ENCODE measurements around the gene KIAA2012. TPM values are rescaled to one million over a fixed set of nuclear protein-coding genes. Genes with fewer than 3 reads are reported as not detected.

Gene KIAA2012
- total and polyA plus RNA-seq, 2 of the 4 experiments (the other 2 are of a cell fraction) = under 0.01 to 0.09 TPM

- POLR2A ChIA-PET (ENCODE audit: unreplicated experiment) = no interaction called here
- Histone ChIP-seq H2AK9ac (replicated peaks; ENCODE audit: low read depth, low read length, poor library complexity) (no peak overlapping the region), H3K9me1 (ENCODE audit: insufficient read depth, low read length) (no peaks in the 10 kb centered on the region), H3K9me3 (ENCODE audit: control insufficient read depth, insufficient read depth, low read length) (no peaks in the 10 kb centered on the region), H4K91ac (ENCODE audit: insufficient read depth, low read depth, low read length) (no peak overlapping the region), H2BK15ac (ENCODE audit: low read depth, low read length) (no peak overlapping the region; the same call in 2 of the 3 replicates), H3K56ac (ENCODE audit: extremely low read depth, insufficient read depth, low read length) (no peak overlapping the region), H4K8ac (ENCODE audit: low read depth in 2 of 2, low read length in 2 of 2) (no peak overlapping the region), H4K5ac (ENCODE audit: low read depth, low read length) (no peak overlapping the region), H3K36me3 (ENCODE audit: control insufficient read depth, insufficient read depth, low read length) (no peaks in the 10 kb centered on the region), H3K27me3 (ENCODE audit: control insufficient read depth, insufficient read depth, low read length) (no peaks in the 10 kb centered on the region), H3K4me1 (ENCODE audit: control insufficient read depth, insufficient read depth, low read length) (no peaks in the 10 kb centered on the region), H3K9ac (ENCODE audit: low read depth, low read length) (no peak overlapping the region), H2BK5ac (ENCODE audit: low read depth, low read length, poor library complexity, severe bottlenecking) (no peak overlapping the region), H3K4me3 (ENCODE audit: insufficient read depth, low read depth, low read length) (no peak overlapping the region), H3K27ac (ENCODE audit: insufficient read depth, low read length) (no peak overlapping the region), H3K18ac (ENCODE audit: low read depth, low read length) (no peak overlapping the region), H2AFZ (replicated peaks; ENCODE audit: low read length, poor library complexity) (no peak overlapping the region), H2AK5ac (ENCODE audit: low read depth, low read length) (no peak overlapping the region), H4K20me1 (ENCODE audit: insufficient read depth, low read length) (no peaks in the 10 kb centered on the region), H2BK20ac (ENCODE audit: low read depth, low read length) (no peak overlapping the region), H2BK120ac (ENCODE audit: low read depth, low read length) (no peak overlapping the region), H3K23ac (ENCODE audit: low read depth, low read length) (no peak overlapping the region), H3K4ac (ENCODE audit: low read depth, low read length) (no peak overlapping the region; the same call in 1 of the 2 replicates), H3K79me1 (ENCODE audit: low read depth in 1 of 2, low read length in 2 of 2) (no peaks in the 10 kb centered on the region), H3K14ac (replicated peaks; ENCODE audit: low read depth, low read length) (no peak overlapping the region; the same call in 1 of the 2 replicates), H3K4me2 (ENCODE audit: low read depth, low read length) (no peak overlapping the region)
- DNase-seq (no peak), ATAC-seq (ENCODE audit: low read depth) (no peak)
- WGBS, 2 experiments (ENCODE audit: extremely low coverage in 2 of 2, insufficient read length in 1 of 2) = 94% methylated on average over 5 of the region's 5 CpGs; no CpG with 5 or more reads in 1 of the 2 experiments
- BruUV-seq (replicated peaks) = no TSS peak
- CTCF ChIA-PET = no interaction called here
- intact Hi-C loops (cut with micrococcal nuclease) (no loop called here), dilution Hi-C loops (cut with HindIII; ENCODE audit: low sequenced_read_pairs, unreplicated experiment) (no loop called here), in situ Hi-C loops (cut with MboI; ENCODE audit: low sequenced_read_pairs) (no loop called here)
- TF ChIP-seq CEBPB (IDR thresholded peaks at IDR 0.05; ENCODE audit: low read depth, low read length) (no peak), BHLHE40 (IDR thresholded peaks at IDR 0.05; ENCODE audit: low read depth, low read length) (no peak), RAD21 (IDR thresholded peaks at IDR 0.05; ENCODE audit: low read length) (no peak), RCOR1 (IDR thresholded peaks at IDR 0.05; ENCODE audit: insufficient replicate concordance, low read length) (no peak), MXI1 (IDR thresholded peaks at IDR 0.05; ENCODE audit: borderline replicate concordance, low read depth, low read length) (no peak)
- TF ChIP-seq, protein P1, sequence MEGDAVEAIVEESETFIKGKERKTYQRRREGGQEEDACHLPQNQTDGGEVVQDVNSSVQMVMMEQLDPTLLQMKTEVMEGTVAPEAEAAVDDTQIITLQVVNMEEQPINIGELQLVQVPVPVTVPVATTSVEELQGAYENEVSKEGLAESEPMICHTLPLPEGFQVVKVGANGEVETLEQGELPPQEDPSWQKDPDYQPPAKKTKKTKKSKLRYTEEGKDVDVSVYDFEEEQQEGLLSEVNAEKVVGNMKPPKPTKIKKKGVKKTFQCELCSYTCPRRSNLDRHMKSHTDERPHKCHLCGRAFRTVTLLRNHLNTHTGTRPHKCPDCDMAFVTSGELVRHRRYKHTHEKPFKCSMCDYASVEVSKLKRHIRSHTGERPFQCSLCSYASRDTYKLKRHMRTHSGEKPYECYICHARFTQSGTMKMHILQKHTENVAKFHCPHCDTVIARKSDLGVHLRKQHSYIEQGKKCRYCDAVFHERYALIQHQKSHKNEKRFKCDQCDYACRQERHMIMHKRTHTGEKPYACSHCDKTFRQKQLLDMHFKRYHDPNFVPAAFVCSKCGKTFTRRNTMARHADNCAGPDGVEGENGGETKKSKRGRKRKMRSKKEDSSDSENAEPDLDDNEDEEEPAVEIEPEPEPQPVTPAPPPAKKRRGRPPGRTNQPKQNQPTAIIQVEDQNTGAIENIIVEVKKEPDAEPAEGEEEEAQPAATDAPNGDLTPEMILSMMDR (conservative IDR thresholded peaks at IDR 0.05; ENCODE audit: low read depth, low read length) = no peak
Observed at GRCh38 chr2:202193305-202193704, 120.2 kb downstream of the KIAA2012 start.

Data from IMR-90 (cell line).